ENCODE results near the gene ZG16. TPM values are rescaled to one million over a fixed set of nuclear protein-coding genes. Genes with fewer than 3 reads are reported as not detected.

Gene ZG16
- total and polyA plus RNA-seq, 3 donors from 2014 or later: 0.12 TPM; not detected in 2

DNA sequence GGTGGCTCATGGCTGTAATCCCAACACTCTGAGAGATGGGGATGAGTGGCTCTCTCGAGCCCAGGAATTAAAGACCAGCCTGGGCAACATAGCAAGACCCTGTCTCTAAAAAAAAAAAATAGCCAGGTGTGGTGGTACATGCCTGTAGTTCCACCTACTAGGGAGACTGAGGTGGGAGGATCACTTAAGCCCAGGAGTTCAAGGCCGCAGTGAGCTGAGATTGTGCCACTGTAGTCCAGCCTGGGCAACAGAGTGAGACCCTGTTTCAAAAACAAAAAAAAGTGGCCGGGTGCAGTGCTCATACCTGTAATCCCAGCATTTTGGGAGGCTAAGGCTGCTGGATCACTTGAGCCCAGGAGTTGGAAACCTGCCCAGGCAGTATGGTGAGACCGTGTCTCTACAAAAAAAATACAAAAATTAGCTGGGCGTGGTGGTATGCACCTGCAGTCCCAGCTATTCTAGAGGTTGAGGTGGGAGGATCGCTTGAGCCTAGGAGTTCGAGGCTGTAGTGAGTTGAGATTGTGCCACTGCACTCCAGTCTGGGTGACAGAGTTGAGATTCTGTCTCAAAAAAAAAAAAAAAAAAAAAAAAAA, 35.3 kb upstream of the ZG16 start:
- H3K4me3 ChIP-seq: no peak overlapping the region
- 86% methylated on average over 7 of the region's 7 CpGs for WGBS, 2 donors
- no peak overlapping the region for H3K27ac ChIP-seq
- H3K27me3 ChIP-seq: no peaks in the 10 kb centered on the region
- no peaks in the 10 kb centered on the region for H3K4me1 ChIP-seq
- no peaks in the 10 kb centered on the region for H3K9me3 ChIP-seq
- no peak for DNase-seq
- TF ChIP-seq, protein P1, sequence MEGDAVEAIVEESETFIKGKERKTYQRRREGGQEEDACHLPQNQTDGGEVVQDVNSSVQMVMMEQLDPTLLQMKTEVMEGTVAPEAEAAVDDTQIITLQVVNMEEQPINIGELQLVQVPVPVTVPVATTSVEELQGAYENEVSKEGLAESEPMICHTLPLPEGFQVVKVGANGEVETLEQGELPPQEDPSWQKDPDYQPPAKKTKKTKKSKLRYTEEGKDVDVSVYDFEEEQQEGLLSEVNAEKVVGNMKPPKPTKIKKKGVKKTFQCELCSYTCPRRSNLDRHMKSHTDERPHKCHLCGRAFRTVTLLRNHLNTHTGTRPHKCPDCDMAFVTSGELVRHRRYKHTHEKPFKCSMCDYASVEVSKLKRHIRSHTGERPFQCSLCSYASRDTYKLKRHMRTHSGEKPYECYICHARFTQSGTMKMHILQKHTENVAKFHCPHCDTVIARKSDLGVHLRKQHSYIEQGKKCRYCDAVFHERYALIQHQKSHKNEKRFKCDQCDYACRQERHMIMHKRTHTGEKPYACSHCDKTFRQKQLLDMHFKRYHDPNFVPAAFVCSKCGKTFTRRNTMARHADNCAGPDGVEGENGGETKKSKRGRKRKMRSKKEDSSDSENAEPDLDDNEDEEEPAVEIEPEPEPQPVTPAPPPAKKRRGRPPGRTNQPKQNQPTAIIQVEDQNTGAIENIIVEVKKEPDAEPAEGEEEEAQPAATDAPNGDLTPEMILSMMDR (IDR thresholded peaks at IDR 0.05): no peak
- TF ChIP-seq POLR2A (IDR thresholded peaks at IDR 0.05): no peak
- no peaks in the 10 kb centered on the region for H3K36me3 ChIP-seq (ENCODE audit: low read depth, missing control alignments)
- intact Hi-C loops (cut with DNase I; ENCODE audit: low total_unique reads): no loop called here

DNA sequence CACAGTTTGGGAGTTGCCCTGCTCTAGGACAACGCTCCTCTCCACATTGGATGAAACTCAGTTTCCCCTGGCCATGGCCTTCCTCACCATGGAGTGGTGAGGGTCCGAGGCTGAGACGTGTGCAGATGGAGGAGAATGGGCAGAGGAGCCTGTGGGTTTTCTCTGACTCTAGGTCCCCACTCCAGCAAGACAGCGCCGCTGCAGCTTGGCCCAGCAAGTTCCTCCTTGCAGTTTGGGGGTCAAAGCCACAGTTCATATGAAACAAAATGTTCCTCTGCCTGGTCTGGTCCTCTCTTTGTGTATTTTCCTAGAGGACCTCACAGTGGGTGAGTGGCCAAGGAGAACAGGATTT, 34.6 kb upstream of the ZG16 start:
- no peaks in the 10 kb centered on the region for H3K9me3 ChIP-seq
- WGBS, 2 donors: 87 to 91% methylated on average over 5 of the region's 5 CpGs
- TF ChIP-seq, protein P1 (IDR thresholded peaks at IDR 0.05): no peak
- TF ChIP-seq POLR2A (IDR thresholded peaks at IDR 0.05): no peak
- no peaks in the 10 kb centered on the region for H3K4me1 ChIP-seq
- no peak for DNase-seq
- no peaks in the 10 kb centered on the region for H3K36me3 ChIP-seq (ENCODE audit: low read depth, missing control alignments)
- H3K27ac ChIP-seq: no peak overlapping the region
- H3K4me3 ChIP-seq: no peak overlapping the region
- no peaks in the 10 kb centered on the region for H3K27me3 ChIP-seq
- intact Hi-C loops (cut with DNase I; ENCODE audit: low total_unique reads): no loop called here

DNA sequence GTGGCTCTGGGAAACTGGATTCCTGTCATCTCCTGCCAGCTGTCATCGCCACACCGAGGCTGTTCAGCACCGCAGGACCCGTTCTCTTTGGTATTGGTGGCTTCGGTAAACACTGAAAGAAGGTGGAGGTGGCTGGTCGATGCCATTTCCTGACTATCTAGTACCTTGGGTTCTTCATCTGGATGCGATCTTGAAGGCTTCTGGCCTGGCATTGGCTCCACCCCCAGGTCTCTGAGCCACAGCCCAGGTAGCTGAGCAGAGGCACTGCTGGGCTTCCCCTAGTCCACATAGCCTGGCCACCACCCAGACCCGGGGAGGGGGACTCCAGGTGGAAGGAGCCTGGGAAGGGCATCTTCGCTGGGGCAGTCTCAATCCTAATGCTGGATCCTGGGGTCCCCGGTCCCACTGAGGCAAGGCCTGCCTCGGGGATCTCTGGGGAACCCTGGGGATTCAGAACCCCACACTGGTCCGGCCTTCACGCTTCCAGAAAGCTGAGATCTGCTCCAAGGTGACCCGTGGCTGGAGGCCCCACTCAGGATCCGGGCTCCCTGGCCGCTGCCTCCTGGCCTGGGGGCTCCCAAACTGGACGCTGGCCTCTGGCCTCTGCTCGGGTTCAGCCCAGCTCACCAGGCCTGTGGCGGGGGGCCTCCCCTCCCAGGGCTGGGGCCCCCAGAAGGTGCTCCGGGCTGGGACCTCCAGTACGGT, 34.1 kb upstream of the ZG16 start:
- WGBS, 2 donors: 85 to 93% methylated on average over 6 to 20 of the region's 21 CpGs
- Histone ChIP-seq H3K4me3 (no peak overlapping the region), H3K36me3 (ENCODE audit: low read depth, missing control alignments) (no peaks in the 10 kb centered on the region), H3K27me3 (no peaks in the 10 kb centered on the region), H3K4me1 (no peaks in the 10 kb centered on the region), H3K9me3 (no peaks in the 10 kb centered on the region), H3K27ac (no peak overlapping the region)
- intact Hi-C loops (cut with DNase I; ENCODE audit: low total_unique reads): no loop called here
- no peak for DNase-seq
- TF ChIP-seq, protein P1 (IDR thresholded peaks at IDR 0.05): no peak
- no peak for TF ChIP-seq POLR2A (IDR thresholded peaks at IDR 0.05)

DNA sequence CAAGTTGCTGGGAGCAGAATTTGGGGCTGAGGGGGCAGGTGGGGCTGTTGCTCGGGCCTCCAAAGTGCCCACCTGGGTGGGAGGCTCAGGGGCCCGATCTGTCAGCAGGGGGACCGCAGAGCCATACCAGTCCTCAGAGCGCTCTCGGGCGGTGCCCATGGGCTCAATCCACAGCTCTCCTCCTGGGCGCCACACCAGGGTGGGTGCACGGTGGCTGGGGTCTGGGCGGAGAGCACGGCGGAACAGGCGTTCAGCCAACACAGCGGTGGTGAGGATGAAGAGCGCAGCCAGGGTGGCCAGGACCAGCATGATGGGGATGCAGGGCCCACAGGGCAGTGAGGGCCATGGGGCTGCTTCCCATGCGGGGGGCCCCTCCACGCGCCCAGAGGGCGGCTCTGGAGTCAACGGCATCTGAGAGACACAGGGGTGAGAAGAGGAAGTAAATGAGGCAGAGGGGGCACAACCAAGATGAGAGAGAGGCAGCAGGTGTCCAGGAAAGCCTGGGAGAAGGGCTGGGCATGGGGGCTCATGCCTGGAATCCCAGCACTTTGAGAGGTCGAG, 33.4 kb upstream of the ZG16 start:
- TF ChIP-seq, protein P1 (IDR thresholded peaks at IDR 0.05): no peak
- TF ChIP-seq POLR2A (IDR thresholded peaks at IDR 0.05): no peak
- no peaks in the 10 kb centered on the region for H3K4me1 ChIP-seq
- no peaks in the 10 kb centered on the region for H3K9me3 ChIP-seq
- intact Hi-C loops (cut with DNase I; ENCODE audit: low total_unique reads): no loop called here
- no peaks in the 10 kb centered on the region for H3K27me3 ChIP-seq
- no peaks in the 10 kb centered on the region for H3K36me3 ChIP-seq (ENCODE audit: low read depth, missing control alignments)
- no peak overlapping the region for H3K27ac ChIP-seq
- no peak overlapping the region for H3K4me3 ChIP-seq
- 84 to 85% methylated on average over 6 to 20 of the region's 20 CpGs for WGBS, 2 donors
- no peak for DNase-seq
